Measurements from ENCODE around the gene FOXD4L3.
"Not testable (repeated sequence)": the region's sequence is repeated elsewhere in the genome, so short reads cannot be mapped to it uniquely, and the experiment has no call there.

FOXD4L3 gene

DNA sequence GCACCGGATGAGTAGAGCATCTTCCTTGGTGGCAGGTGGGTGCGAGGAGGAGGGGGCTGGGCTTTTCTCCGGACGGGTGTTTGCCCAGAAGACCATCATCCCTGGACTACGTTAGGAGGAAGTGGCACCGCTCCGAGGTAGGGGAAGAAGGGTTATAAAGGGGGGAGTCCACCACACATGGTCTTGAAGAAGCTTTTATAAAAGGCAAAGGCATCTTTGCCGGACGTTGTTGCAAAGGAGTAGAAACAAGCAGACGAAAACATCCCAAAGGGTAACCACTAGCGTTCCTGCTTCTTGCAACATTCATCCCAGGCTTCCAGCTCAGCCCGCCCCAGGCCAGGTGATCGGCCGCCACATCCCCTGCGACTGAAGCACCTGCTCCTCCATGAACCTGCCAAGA lies at the start of gene FOXD4L3:
Gene FOXD4L3 (plus strand): TSS at position 301 of the 400 bp plus-strand sequence. CDS start 85 bp downstream, at position 386.
- DNase-seq: not testable (repeated sequence)

DNA sequence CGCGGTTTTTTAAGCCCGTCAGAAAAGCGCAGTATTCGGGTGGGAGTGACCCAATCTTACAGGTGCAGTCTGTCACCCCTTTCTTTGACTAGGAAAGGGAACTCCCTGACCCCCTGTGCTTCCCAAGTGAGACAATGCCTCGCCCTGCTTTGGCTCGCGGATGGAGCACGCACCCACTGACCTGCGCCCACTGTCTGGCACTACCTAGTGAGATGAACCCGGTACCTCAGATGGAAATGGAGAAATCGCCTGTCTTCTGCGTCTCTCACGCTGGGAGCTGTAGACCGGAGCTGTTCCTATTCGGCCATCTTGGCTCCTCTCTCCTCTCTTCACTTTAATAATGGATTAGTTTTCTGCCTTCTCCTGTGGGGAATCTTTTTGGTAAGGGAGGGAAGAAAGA lies 21.6 kb upstream of the FOXD4L3 start:
- not testable (repeated sequence) for DNase-seq

DNA sequence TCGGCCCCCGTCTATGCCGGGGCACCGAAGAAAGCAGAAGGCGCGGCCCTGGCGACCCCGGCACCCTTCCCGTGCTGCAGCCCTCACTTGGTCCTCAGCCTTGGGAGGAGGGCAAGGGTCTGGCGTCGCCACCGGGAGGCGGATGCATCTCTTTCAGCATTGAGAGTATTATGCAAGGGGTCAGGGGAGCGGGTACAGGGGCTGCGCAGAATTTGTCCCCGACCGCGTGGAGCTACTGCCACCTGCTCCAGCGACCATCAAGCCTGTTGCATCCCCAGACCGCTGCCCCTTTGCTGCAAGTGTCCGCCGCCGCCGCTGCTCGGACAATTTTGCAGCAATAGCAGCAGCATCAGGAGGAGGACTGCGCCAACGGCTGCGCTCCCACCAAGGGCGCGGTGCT lies 1.1 kb downstream of the FOXD4L3 start:
- DNase-seq: not testable (repeated sequence)

DNA sequence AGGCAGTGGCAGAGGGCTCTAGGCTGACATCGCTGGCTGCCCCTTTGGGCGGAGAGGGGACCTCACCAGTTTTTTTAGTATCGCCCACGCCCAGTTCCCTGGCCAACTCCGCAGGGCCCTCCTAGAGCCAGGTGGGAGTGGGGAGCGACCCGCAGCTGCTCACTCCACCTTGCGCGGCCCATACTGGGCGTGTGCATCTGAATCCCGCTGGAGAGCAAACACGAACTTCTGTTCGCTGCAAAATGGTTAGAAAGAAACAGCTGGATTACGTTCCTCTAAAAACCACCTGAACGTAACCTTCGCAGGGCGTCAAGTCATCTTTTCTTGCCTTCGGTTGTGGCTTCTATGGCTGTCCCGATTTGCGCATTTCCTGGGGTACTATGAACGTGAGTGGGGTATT lies 1.5 kb downstream of the FOXD4L3 start:
- not testable (repeated sequence) for DNase-seq

DNA sequence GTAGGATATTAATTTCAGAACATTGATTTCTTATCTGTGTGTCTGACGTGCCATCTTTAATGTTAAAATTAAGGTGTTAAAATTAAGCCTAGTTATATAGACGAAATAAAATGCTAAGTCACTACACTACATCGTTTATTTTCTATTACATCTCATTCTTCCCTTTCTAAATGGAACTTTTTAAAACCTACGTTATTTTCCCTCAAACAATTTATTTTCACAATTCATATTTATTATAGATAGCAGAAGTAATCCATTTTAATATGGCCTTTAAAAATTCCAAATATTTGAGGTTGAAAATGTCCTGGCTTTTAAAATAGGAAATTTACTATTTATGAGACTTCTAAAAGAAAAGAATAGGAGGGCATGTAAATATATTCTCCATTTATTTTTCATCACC lies 2.1 kb downstream of the FOXD4L3 start:
- DNase-seq: not testable (repeated sequence)

DNA sequence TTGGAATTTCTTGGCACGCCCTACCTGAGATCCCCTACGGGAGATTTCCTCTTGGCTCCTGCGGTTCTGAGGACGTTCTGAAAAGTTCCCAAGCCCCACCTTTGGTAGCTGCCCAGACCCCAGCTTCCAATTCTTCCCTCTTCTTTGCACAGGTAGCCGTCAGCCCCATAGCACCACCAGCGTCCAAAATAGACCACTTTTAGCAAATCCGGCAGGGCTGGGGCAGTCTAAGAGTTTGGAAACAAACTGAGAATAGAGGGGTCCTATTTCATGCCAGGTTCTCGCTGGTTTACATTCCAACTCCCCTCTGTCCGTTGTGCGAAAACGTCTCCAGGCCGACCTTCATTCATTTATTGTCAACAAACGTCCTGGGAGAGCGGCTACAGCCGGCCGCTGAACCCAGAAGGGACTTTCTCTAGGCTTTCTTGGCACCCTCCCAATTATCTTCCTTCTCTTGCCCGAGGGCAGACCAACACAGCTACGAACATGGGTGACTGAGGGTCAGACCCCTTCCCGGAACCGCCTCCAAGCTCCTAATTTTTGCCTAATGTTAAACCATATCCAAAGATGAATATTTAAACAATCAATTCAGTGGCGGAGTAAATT lies 3.1 kb downstream of the FOXD4L3 start:
- DNase-seq: not testable (repeated sequence)

DNA sequence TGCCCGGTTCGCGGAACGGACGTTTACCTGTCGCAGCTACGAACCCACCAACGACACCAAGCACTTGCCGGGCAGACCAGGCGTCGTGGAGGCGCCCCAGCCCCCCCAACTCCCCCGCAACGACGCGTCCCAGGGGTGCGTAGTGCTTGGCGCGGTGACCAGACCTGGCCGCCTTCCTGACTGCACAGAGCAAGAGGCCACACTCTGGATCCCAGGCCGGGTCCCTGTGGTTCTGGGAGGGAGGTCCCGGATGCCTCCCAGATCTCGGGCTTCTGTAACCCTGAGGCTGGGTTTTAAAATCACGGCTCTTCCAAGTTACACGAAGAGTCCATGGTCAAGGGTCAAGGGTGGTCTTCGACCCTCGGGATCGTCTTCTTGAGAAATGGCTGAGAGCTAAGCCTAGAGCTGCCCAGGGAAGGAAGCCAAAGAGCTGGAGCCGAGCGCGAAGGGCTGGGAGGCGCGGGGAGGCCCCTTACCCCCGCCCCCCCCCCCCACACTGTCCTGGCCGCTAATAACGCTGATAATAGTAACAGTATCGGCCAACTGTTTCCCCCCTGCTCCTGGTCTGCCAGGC lies 3.8 kb downstream of the FOXD4L3 start:
- DNase-seq: not testable (repeated sequence)

DNA sequence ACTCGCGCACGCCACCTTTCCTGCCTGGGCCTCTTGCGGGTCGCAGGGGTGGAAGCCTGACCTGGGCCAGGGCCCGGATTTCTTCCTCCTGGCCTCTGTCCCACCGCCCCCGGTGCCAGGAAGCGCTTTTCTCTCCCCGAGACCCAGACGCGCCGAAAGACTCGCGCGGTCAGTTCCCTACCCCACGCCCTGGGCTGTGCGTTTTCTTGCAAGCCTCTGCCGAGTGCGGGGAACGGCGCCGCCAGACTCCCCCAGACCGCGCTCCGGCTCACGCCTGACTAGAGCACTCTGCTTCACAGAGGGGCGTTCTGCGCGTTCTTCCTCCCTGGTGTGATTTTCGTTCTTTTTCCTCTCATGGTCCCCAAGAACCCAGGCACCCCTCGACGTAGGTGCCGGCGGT lies 4.5 kb downstream of the FOXD4L3 start:
- not testable (repeated sequence) for DNase-seq

DNA sequence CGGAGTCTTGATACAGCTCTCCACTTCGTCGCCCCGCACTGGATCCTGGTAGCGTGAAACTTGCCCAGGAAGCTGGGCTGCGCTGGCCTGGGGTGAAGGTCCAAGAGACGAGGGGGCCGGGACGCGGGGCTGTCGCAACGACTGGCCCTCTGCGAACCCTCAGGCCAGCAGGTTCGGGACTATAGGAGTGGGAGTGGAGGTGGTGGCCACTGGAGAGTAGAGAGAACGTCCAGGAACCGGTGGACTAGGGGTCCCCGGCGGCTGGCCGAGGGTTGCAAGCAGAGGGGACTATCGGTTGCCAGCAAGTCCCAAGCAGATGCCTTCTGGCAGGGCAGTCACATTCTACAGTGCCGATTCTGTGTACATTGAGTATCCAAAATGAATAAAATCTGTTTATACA lies 5.0 kb downstream of the FOXD4L3 start:
- not testable (repeated sequence) for DNase-seq

DNA sequence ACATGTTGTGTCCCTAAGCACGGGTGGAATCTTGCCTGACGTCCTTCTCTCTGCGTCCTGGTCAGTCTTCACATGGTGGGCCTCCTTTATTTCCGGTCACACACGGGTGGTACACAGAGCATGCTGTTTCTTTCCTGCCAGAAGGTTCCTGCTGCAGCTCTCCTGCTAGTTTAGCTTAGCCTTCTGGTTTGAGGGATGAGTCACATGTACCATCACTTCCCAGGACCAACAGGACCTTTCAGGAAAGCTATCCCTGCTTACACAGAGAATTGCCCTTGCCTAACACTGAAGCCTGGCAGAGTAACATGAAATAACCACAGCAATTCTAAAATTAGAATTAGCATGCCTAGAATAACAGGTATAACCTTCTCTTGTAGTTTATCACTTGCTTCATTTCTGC lies 8.5 kb downstream of the FOXD4L3 start:
- not testable (repeated sequence) for DNase-seq

DNA sequence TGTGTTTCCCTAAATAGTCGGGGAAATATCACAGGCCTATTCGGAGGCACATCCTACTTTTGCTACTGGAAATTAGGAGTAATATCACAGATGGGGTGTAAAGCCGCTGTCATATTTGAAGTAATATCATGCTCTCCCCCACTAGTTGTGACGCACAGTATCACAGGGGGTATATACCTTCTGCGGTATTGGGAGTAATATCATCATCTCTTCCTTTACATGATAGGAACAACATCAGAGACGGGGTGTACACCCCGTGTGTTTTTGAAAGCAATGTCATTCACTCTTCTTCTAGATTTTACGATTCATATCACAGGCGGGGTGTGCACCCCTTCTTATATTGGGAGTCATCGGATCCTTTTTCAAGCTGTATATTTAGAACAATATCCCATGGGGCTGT lies 15.5 kb downstream of the FOXD4L3 start:
- not testable (repeated sequence) for DNase-seq

DNA sequence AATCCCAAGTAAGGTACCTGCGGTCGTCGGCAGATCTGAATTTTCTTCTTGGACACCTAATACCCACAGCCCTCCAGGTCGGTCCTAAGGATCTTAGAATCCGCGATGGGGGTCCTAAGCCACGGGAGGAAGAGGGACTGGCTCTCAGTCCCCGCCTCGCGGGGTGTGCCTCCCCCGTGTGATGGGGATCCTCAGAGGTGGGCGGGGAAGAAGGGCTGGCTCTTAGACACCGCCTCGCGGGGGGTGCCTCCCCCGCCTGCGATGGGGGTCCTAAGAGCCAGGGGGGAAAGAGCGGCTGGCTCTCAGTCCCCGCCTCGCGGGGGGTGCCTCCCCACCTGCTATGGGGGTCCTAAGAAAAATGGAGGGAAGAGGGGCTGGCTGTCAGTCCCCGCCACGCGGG lies 21.1 kb downstream of the FOXD4L3 start:
- not testable (repeated sequence) for DNase-seq

DNA sequence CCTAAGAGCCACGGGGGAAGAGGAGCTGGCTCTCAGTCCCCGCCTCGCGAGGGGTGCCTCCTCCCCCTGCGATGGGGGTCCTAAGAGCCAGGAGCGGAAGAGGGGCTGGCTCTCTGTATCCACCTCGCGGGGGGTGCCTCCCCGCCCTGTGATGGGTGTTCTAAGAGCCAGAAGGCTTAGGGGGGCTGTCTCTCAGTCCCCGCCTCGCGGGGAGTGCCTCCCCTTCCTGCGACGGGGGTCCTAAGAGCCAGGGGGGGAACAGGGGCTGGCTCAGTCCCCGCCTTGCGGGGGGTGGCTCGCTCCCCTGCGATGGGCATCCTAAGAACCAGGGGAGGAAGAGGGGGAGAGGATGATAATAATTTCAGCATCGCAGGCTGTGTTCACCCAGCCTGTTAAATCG lies 21.9 kb downstream of the FOXD4L3 start:
- not testable (repeated sequence) for DNase-seq

DNA sequence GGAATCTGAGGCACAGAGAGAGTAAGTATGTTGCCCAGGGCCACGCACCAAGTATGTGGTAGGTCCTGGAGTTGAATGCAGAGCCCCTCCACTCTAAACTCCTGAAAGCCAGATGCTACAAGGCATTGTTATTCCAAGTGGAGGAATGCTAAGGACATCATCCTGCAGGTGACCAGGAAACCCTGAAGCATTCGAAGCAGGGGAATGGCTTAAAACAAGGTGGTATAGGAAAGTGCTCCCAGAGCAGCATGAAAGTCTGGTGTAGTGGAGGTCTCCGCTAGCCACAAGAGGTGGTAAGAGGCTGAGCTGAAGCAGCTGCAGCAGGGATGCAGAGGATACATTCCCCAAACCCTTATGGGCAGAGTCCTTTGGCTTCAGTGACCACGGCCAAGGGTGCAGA lies 26.4 kb downstream of the FOXD4L3 start:
- DNase-seq: not testable (repeated sequence)

DNA sequence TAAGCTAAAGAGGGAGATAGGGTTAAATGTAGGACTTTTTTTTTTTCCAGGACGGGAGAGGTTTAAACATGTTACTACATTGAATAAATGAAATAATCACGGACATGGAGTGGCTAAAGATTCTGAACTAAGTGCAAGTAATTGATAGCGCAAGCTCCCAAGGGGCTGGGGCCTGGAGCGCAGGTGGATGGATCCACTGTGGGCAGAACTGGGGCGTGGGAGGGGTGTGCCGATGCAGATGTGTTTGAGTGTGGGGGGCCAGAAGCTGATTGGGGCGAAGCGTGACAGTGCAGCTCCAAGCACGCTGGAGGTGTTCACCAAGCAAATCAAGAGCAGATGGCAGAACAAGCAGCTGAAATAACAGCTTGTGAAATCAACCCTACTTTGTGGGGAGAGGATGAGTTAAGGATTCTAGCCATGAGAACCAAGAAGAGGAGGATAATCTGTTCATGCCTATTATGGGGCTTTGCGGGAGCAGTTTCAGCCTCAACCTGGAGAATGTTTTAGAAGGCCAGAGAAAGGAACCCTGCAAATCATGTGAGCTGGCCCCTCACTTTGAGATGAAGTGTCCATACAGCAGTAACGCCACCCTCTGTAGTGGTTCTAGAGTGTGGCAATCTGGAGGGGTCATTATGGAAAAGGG lies 28.0 kb downstream of the FOXD4L3 start:
- DNase-seq: not testable (repeated sequence)

DNA sequence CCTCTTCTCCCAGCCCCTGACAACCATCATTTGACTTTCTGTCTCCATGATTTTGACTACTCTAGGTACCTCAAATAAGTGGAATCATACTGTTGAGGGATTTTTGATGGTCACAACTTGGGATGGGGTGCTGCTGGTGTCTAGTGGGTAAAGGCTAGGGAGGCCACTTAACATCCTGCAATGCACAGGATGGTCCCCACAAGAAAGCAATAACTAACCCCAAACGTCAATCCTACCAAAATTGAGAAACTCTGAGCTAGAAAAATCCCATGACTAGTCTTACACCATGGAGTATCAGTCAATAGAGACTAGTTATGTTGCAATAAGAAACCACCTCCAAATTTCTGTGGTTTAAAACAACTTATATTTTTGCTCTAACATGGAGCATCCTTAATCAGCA lies 29.5 kb downstream of the FOXD4L3 start:
- DNase-seq: not testable (repeated sequence)

DNA sequence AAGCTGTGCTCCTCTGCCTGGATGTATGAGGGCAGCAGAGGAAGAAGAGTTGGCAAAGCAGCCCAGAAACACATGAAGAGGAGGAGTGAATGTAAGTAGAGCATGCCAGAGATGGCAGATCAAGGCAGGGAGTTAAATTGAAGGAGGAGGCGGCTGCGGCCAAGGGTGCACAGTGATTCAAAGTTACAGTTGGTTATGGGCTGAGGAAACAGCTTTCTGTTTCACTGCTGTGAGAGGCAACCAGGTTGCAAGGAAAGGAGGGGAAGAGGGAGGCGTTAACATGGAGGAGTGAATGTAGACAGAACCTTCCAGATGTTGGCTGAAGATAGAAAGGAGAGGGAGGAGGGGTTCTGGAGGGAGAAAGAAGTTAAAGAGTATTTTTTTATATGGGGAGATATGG lies 33.3 kb downstream of the FOXD4L3 start:
- not testable (repeated sequence) for DNase-seq

DNA sequence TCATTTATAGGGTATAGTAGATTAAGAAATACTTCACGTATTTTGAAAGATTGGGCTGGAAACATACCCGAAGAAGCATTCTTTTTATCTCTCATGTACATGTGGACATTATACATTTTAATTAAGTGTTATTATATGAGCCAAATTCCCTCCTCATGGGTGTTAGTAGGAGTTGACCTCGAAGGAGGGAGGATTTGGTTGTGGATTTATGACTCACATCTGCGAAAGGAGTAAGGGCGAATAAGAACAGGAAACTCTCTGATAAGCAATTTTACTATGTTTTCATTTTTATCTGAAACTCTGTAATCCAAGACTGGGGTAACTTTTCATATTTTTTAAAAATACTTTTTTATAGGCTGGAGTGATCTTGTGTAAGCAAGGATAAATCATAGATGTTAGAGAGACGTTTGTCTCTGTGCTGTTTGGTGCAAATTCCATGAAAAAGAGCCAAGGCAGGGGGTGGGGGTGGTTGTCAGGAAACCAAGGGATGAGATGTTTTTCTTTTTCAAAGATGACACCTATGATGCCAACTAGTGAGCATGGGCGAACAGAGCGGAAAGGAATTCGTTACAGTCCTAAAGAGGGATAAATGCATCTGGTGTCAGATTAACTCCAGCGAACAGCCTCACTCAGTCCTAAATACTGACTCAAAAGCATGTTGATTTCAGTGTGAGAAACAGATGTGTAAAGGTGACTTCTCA lies 34.1 kb downstream of the FOXD4L3 start:
- not testable (repeated sequence) for DNase-seq

DNA sequence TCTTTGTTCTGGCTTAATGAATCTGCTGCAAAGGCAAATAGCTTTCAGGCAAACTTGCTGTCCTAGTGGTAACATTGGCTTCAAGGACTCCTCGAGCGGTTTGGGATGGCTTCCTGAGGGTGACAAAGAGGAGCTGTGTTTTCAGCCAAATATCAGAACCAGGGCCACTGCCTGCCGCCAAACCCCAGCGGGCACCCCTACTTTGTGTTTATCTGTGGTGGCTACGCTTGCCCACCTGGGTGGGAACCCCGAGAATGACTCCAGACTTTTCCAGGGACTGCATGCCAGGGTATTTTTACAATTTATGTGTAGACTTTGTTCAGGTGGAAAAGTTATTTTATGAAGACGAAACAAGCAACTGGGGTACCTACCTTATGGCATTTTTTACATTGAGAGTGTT lies 35.3 kb downstream of the FOXD4L3 start:
- not testable (repeated sequence) for DNase-seq

DNA sequence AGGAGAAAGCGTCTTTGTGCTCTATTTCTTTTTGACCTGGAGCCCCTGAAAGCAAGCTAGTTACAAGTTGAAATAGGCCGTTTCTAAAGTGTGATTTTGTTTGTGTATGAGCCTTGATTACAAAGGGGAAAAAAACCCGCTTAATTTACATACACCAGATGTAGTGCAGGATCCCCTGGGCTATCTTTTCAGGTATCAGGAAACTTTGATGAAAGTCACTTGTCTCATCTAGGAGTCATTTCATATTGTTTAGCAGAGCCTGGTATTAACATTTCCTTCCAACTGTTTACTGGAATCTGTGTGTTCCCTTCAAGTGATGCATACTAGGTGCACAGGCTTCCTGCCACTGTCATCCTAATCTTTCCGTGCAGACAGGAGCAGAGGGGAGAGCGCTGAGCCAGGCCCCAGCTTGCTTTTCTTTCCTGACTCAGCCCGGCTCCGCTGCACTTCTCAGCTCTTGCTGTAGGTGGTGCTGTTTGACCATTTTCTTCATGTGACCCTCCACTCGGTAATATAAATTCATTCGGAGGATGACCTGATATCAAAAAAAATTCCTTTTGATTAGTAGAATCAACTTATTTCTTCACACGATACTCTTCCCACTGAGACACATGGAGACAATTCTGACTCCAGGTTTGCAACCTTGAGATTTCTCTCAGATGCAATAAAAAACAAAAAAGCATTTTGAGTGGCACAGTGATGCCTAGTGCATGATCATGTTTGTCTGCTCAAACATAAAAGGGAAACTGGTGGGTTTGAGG lies 39.8 kb downstream of the FOXD4L3 start:
- DNase-seq: not testable (repeated sequence)

DNA sequence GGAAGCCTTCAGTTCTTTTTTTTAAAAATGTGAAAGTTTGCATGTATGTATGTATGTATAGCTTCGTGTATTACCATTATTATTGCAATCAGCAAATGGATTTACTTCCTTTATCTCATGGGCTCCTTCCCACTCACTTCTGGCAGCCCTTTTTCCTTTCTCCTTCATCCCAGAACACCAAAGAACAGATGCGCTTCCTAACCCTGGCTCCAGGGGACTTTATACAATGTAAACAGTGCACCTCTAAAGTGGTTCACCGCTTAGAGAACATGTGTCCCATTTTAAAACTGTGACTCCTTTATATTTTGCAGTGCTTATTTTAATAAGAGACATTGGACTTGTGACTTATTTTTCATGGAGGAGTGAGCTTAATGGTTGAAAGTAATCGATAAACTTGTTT lies 40.6 kb downstream of the FOXD4L3 start:
- DNase-seq: not testable (repeated sequence)

DNA sequence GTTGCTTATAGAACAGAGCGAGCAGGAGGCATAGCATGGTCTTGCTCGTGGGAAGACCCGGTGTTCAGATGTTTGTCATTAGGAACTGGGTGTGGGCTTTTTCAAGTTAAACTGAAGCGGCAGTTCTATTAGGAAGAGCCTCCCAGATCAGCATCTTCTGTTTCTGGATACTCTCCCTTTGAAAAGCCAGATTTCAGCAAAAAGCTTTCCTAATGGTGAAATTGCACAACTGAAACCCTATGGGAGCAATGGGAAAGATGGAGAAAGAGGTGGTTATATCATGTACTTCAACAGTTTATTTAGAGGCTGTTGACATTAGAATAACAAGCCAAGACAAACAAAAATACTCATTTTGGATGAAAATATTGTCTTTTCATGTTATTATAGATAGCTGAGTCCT lies 41.3 kb downstream of the FOXD4L3 start:
- not testable (repeated sequence) for DNase-seq

DNA sequence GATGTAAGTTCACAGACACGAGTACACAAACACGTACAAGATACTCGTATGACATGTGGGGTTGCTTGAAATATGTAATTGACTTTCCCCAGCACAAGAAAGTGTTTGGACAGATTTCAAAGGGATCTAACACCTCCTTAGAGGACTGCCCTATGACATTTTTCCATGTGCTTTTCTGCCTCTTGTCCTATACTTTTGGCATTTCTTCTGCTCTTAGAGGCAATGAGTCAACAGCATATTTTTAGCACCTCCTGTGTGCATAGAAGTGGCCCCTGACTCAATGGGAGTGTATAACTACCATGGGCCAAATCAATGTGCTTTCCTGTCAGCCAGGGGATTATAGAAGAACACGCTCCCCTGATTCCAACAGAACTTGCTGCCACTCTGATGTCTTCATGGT lies 49.0 kb downstream of the FOXD4L3 start:
- not testable (repeated sequence) for DNase-seq
